HG02938 (cell line): ENCODE data around the gene CRABP1.

Experiments
- ATAC-seq: cut with Tn5 transposase; IDR thresholded peaks from one replicate; pipeline ENCODE4 v1.9.1; 2021; ENCODE audit warnings: mild to moderate bottlenecking, moderate library complexity; ENCODE audit not compliant: unreplicated experiment

Gene CRABP1

GRCh38 chr15:78340231-78341056 is at the start of gene CRABP1:
Gene CRABP1 (plus strand): TSS chr15:78340353. CDS start chr15:78340429, 76 bp downstream.
- ATAC-seq, result no peak

DNA sequence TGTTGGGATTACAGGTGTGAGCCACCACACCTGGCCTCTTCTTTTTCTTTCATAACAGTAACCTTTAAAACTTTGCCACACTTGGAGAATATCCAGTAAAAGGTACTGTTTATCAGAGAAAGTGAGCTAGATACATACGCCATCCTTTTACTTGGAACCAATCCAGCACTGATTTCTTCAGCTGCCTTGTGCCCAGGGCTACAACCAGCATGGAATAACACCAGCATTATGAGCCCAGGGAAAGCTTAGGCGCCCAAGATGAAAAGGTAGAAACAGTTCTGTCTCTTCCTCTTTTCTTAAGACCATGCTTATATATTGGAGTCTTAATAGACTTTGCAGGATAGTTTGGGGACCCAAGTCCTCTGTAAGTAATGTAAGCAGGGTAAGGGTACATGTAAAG is 49.1 kb upstream of the CRABP1 start:
- no peak for ATAC-seq

DNA sequence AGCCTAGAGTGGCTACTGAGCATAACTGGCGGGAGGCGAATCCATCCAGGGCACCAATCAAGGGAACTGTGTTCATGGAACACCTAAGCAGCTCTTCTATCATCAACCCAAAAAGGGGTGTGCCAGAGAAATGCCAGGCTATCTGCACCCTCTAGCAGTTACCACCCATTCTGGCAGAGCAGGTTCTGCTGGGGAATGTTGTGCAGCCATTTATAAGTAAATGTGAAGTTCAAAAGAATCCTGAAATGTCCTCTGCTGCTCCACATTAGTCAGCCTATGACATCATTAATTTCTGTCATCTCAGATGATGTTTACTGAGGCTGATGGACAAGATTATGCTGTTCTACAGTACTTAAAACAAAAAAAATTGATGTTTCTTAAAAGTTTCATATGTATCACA is 48.5 kb upstream of the CRABP1 start:
- ATAC-seq, result no peak

GRCh38 chr15:78292219-78292618 is 47.9 kb upstream of the CRABP1 start:
- ATAC-seq, result no peak

DNA sequence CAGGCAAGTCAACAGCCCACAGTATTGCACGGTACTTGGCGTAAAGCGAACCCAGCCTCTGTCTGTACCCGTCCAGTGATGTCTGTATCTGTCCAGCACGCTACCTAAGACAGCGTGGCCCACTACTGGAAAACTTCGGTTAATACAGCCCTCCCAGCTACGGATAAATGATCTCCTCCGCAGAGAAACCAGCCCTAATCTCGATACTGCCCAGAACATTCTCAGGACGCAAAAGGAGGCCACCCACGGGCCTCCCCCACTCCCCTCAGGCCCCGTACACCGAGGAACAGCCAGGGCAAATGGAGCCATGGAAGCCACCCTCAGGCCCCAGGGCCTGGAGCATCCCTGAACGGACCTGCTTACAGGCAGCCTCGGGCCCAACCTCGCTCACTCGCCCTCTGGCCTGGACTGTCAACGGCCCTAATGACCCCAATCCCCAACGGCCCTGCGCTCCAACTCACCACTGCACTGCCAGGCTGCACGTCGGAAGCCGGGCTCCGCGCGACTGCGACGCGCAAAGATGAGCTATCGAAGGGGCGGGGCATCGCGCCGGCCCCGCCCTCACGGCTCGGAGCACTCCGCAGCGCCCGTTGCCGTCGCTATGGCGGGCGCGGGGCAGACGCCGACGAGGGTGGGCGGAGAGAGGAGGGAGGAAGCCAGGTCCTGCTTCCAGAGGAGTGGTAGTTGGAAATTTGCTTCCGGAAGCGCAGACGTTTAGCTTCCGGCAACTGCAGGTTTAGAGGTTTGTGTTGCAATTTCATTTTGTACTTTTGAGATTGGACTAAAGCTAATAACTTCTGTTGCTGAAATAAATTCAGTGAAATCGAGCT is 40.8 kb upstream of the CRABP1 start, which contains the start of gene SKIC8:
TSS of gene SKIC8 (minus strand) at position 509 of the 830 bp plus-strand sequence. CDS start 3,923 bp downstream, outside the sequence.
- peak; percentile 72 for ATAC-seq

DNA sequence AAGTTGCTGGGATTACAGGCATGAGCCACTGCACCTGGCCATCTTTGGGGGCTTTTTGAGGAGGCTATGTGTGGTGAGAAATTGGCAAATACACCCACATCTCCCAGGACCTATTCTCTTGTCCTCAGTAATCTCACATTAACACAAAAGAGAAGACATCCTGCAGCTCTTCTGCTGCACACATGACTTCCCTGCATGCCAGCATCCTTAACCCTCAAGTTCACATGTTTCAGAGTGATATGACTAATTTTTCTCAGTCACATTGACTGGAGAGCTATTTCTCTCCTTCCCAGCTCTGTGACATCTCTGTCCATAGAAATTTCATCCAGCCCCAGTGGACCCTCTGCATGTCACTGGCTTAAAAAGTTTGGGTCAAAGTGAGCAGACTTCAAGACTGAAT is 38.8 kb upstream of the CRABP1 start:
- ATAC-seq, result no peak

DNA sequence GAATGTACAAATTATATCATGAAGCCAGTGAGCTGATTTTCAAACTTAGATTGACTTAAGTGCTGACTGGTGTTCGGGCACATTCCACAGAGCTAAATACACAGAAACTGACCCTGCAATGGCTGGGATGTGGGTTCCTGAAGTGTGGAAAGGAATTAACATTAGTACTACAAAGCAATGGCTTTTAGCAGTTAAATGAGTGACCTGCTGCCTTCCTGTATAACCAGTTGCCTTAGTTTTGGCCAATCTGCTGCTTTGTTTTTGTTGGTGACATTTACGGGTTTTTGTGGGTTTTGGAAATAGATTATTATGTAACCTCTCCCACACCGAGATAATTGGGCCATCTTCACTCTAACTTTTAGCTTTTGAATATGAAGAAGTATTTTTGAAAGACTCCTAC is 38.3 kb upstream of the CRABP1 start:
- ATAC-seq, result no peak

DNA sequence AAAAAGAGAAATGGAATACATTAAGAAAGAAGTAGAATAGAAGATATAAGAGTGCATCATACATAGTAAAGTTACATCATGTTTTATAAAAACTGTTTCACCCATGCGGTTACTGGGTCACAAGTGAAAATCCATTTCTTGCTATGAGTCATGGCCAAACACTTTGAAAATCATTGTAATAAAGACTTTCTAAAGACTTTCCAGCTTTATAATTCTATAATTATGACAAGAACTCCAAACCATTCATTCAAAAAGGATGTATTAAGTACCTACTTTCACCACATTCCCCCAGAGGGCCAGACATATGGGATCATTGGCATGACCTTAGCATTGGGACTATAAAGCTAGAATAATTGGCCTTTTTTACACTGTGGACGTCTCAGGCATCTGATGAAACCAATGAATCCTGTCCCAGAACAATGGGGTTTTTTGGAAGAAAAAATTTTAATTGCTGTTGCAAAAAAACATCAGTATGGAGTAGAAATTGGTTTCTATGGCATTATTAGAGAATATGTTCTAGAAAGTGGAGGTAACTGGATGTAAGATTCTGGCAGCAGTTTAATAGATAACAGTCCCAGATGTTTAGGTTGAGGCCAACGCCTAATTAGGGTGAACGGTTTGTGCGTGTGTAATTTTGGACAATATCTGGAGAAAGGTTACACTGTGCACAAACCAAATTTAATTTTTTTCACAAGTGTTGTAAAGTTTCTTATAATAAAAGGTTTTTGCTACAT is 37.4 kb upstream of the CRABP1 start:
- no peak for ATAC-seq

GRCh38 chr15:78304216-78305066 is 35.7 kb upstream of the CRABP1 start:
- ATAC-seq, result no peak

GRCh38 chr15:78306176-78306774 is 33.9 kb upstream of the CRABP1 start:
- ATAC-seq, result no peak

GRCh38 chr15:78307976-78308375 is 32.2 kb upstream of the CRABP1 start:
- no peak for ATAC-seq

- no peak for ATAC-seq
These were observed 31.6 kb upstream of the CRABP1 start for GRCh38 chr15:78308422-78309032.

DNA sequence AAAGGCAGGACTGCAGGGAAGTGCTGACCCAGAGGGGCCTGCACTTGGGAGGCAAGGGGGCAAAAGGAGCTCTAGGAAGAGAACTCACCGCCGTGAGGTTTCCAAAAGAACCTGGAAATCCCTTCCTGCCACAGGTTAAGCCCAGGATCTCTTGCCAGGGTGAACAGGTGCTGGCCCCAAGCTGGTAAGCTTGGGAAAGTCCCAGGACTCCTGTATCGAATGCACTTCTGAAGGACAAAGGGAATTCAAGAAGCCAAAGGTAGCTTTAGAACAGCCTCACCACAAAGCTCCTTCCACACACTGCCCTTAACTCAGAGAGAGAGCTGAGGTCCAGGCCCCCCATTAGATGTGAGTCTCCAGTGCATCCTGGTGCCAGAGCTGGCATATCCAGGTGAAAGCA is 28.9 kb upstream of the CRABP1 start:
- ATAC-seq, result no peak

GRCh38 chr15:78312536-78312935 is 27.6 kb upstream of the CRABP1 start:
- no peak for ATAC-seq

DNA sequence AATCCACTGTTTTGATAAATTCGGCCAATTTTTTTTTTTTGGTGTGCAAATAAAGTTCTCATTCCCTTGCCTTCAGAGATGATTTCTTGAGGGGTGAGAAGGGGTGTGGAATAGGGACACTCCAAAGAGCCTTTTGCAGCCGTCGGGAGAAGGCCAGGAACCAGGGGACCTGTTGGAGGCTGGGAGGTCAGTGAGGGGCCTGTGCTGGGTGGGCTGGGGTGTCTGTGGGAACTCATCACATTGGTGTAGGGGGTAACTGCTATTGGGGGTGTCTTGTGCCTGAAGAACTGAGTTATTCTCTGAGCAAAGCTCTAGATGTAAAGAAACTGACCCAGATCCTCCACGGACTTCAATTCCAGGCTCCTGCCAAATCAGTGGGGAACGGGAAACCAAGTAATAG is 27.2 kb upstream of the CRABP1 start:
- ATAC-seq, result no peak

GRCh38 chr15:78313383-78313782 is 26.8 kb upstream of the CRABP1 start:
- no peak for ATAC-seq

DNA sequence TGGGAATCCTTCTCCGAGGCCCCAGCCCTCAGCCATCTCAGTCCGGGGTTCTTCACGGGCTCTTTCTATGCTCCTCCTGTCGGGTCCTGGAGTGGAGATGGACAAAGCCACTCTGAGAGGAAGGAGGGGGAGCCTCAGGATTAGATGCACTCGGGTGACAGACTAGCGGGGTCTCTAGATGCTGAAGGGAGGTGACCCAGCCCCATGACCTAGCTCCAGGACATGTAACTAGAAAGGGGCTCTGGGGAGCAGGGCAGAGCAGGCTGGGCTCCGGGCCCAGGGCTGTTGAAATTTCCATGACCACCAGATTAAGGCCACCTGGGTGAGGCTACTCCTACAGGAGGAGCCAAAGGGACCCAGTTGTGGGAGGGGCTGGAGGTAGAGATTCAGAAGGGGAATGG is 26.0 kb upstream of the CRABP1 start:
- ATAC-seq, result no peak

GRCh38 chr15:78315686-78316282 is 24.4 kb upstream of the CRABP1 start:
- ATAC-seq, result no peak
